ENCODE measurements around the gene SCYGR4. TPM values are rescaled to one million over a fixed set of nuclear protein-coding genes. Genes with fewer than 3 reads are reported as not detected.
A peak's percentile ranks its signal among the peaks of the same experiment; 100 is the strongest.
"Not testable (repeated sequence)": the region's sequence is repeated elsewhere in the genome, so short reads cannot be mapped to it uniquely, and the experiment has no call there.

Gene SCYGR4
- total RNA-seq, 2 donors from 2014 or later: not detected

GRCh38 chr2:227642656-227643055, 25.4 kb downstream of the SCYGR4 start:
- no peak for DNase-seq (ENCODE audit: low spot score in 2 of 2)
- Mint-ChIP-seq H3K27ac (no peak overlapping the region), H3K36me3 (no peaks in the 10 kb centered on the region), H3K9me3 (no peaks in the 10 kb centered on the region)
- ATAC-seq: no peak

- no peak for ATAC-seq
- no peak overlapping the region for H3K27ac Mint-ChIP-seq
These were observed 26.8 kb downstream of the SCYGR4 start for GRCh38 chr2:227643990-227644551.

GRCh38 chr2:227653419-227653818, 36.1 kb downstream of the SCYGR4 start:
- Mint-ChIP-seq H3K27ac (no peak overlapping the region), H3K9me3 (no peaks in the 10 kb centered on the region), H3K36me3 (no peaks in the 10 kb centered on the region)
- ATAC-seq: no peak
- DNase-seq (ENCODE audit: low spot score in 2 of 2): no peak

More at GRCh38 chr2:227643990-227644551, 26.8 kb downstream of the SCYGR4 start:
- DNase-seq (ENCODE audit: low spot score in 2 of 2): no peak
- H3K36me3 Mint-ChIP-seq: no peaks in the 10 kb centered on the region
- no peaks in the 10 kb centered on the region for H3K9me3 Mint-ChIP-seq

- DNase-seq (ENCODE audit: low spot score in 2 of 2): no peak
These were observed 37.1 kb downstream of the SCYGR4 start for GRCh38 chr2:227654426-227654825.

GRCh38 chr2:227655454-227655853, 38.2 kb downstream of the SCYGR4 start:
- DNase-seq (ENCODE audit: low spot score in 2 of 2): no peak
- no peak overlapping the region for H3K27ac Mint-ChIP-seq
- ATAC-seq: peak; percentile 71 to 74
- H3K36me3 Mint-ChIP-seq: no peaks in the 10 kb centered on the region
- no peaks in the 10 kb centered on the region for H3K9me3 Mint-ChIP-seq

More at GRCh38 chr2:227654426-227654825, 37.1 kb downstream of the SCYGR4 start:
- no peaks in the 10 kb centered on the region for H3K36me3 Mint-ChIP-seq
- H3K27ac Mint-ChIP-seq: no peak overlapping the region
- ATAC-seq: no peak
- H3K9me3 Mint-ChIP-seq: no peaks in the 10 kb centered on the region

- H3K9me3 Mint-ChIP-seq: no peaks in the 10 kb centered on the region
- no peak overlapping the region for H3K27ac Mint-ChIP-seq
- ATAC-seq: no peak
- no peak for DNase-seq (ENCODE audit: low spot score in 2 of 2)
- H3K36me3 Mint-ChIP-seq: no peaks in the 10 kb centered on the region
These were observed 40.0 kb downstream of the SCYGR4 start for GRCh38 chr2:227657199-227657845.

GRCh38 chr2:227661025-227661649, 43.8 kb downstream of the SCYGR4 start:
- Mint-ChIP-seq H3K27ac (no peak overlapping the region), H3K36me3 (no peaks in the 10 kb centered on the region), H3K9me3 (no peaks in the 10 kb centered on the region)
- ATAC-seq (no peak), DNase-seq (ENCODE audit: low spot score in 2 of 2) (no peak)

- H3K9me3 Mint-ChIP-seq: no peaks in the 10 kb centered on the region
- no peak overlapping the region for H3K27ac Mint-ChIP-seq
- no peaks in the 10 kb centered on the region for H3K36me3 Mint-ChIP-seq
- ATAC-seq: no peak
- no peak for DNase-seq (ENCODE audit: low spot score in 2 of 2)
These were observed 44.5 kb downstream of the SCYGR4 start for GRCh38 chr2:227661827-227662226.

- Mint-ChIP-seq H3K27ac (no peak overlapping the region), H3K36me3 (no peaks in the 10 kb centered on the region), H3K9me3 (no peaks in the 10 kb centered on the region)
- no peak for ATAC-seq
- no peak for DNase-seq (ENCODE audit: low spot score in 2 of 2)
These were observed 48.1 kb downstream of the SCYGR4 start for GRCh38 chr2:227665189-227665940.

- ATAC-seq; DNase-seq (ENCODE audit: low spot score in 2 of 2); H3K9me3 Mint-ChIP-seq; H3K27ac Mint-ChIP-seq; H3K36me3 Mint-ChIP-seq: not testable (repeated sequence)
These were observed 49.4 kb downstream of the SCYGR4 start, which contains the start of gene SCYGR5 for GRCh38 chr2:227666631-227667170. TSS of gene SCYGR5 (plus strand) at chr2:227666804. CDS start at chr2:227666804, 0 bp downstream.

Other genes starting within 250 kb of the SCYGR4 start
- not detected for gene TM4SF20, start 238.2 kb upstream of the SCYGR4 start, total RNA-seq
- gene SCYGR1, start 229.5 kb upstream of the SCYGR4 start, total RNA-seq: not detected
- gene AGFG1, start 145.3 kb upstream of the SCYGR4 start, total RNA-seq: 100 to 1,000 TPM in 1 of 2 donors, 10 to 100 TPM in 1; 63.3 to 219 TPM
- gene SCYGR2, start 18.6 kb upstream of the SCYGR4 start, total RNA-seq: not detected
- gene SCYGR3, start 2.7 kb upstream of the SCYGR4 start, total RNA-seq: not detected
- not detected for gene SCYGR5, start 49.3 kb downstream of the SCYGR4 start, total RNA-seq
- not detected for gene SLC19A3, start 100.5 kb downstream of the SCYGR4 start, total RNA-seq
- gene SCYGR6, start 107.3 kb downstream of the SCYGR4 start, total RNA-seq: not detected
- gene SCYGR7, start 110.8 kb downstream of the SCYGR4 start, total RNA-seq: not detected
- gene SCYGR8, start 128.4 kb downstream of the SCYGR4 start, total RNA-seq: not detected
- 1 to 10 TPM; 3.4 to 5.3 TPM for gene CCL20, start 196.3 kb downstream of the SCYGR4 start, total RNA-seq

All from activated naive CD4-positive, alpha-beta T cell treated with anti-CD3 and anti-CD28 coated beads, Interleukin-2, amount 50 U/mL, for 72 hours (primary cell).